ENCODE measurements around the gene TCERG1L. TPM values are rescaled to one million over a fixed set of nuclear protein-coding genes. Genes with fewer than 3 reads are reported as not detected.

TCERG1L gene
- total and polyA plus RNA-seq, 2 experiments from 2014 or later, result not detected

DNA sequence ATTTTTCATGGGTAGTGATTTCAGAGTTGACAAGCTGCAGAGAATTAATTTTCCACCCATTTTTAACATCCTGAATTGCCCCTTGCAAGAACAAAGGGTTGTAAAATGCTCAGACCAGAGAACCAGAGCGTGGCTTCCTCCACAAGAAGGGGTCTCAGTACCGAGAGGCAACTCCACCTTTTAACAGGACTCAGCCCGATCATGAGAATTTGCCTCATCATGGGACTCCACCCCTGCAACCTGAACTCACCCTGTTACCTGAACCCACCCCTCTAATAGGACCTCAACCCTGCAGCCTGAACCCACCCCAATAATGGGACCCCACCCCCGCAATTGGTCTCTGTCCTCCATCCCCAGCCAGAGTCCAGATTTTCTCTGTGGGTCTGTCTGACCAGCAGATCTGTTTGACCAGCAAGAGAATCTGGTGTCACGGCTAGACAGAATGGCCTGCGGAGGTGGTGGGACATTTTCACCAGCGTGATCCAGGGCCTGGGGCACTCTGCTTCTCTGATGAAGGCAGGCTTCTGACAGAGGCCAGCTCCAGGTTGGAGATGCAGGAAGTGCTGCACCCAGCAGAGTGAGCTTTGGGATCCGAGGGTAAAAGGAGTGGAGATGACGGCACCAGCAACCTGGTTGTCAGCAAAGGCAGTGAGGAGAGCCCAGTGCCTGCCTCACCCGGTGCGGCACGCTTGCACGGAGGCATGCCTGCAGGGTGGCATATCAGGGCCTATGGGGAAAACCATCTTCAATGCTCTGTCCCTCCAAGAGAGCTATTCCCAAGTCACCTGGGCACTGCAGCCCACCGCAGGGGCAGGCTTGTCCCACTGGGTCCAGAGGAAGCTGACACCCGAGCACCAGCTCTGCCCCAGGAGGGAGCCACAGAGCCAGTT lies 136.6 kb downstream of the TCERG1L start:
- Histone ChIP-seq H4K20me1 (ENCODE audit: insufficient read depth) (no peaks in the 10 kb centered on the region), H3K79me2 (ENCODE audit: insufficient read depth) (no peaks in the 10 kb centered on the region), H3K9me2 (ENCODE audit: insufficient read depth) (no peaks in the 10 kb centered on the region), H3K9me3 (ENCODE audit: low read depth) (no peaks in the 10 kb centered on the region), H3K27ac (no peak overlapping the region), H3K9ac (no peak overlapping the region), H3K4me1 (ENCODE audit: insufficient read depth) (no peaks in the 10 kb centered on the region), H2AFZ (no peak overlapping the region), H3F3A (ENCODE audit: insufficient read depth) (peaks cover 5% of the 10 kb centered on the region; the same call in 1 of the 2 replicates), H3K4me2 (ENCODE audit: unreplicated experiment) (no peak overlapping the region), H3K36me3 (ENCODE audit: low read depth) (no peaks in the 10 kb centered on the region), H3K27me3 (replicated peaks; ENCODE audit: insufficient read depth) (no peaks in the 10 kb centered on the region), H3K4me3 (no peak overlapping the region)
- WGBS, 2 experiments (ENCODE audit: low coverage in 1 of 2, low lambda C conversion rate in 2 of 2, missing lambda C conversion rate in 2 of 2), result 47 to 62% methylated on average over 14 to 15 of the region's 15 CpGs
- in situ Hi-C loops (cut with MboI), result no loop called here
- no peak for DNase-seq
- no peak for TF ChIP-seq EZH2 (IDR thresholded peaks at IDR 0.05; ENCODE audit: insufficient read depth, poor library complexity, severe bottlenecking)
- TF ChIP-seq EZH2phosphoT487 (IDR thresholded peaks at IDR 0.05; ENCODE audit: insufficient read depth, low read depth), result no peak

DNA sequence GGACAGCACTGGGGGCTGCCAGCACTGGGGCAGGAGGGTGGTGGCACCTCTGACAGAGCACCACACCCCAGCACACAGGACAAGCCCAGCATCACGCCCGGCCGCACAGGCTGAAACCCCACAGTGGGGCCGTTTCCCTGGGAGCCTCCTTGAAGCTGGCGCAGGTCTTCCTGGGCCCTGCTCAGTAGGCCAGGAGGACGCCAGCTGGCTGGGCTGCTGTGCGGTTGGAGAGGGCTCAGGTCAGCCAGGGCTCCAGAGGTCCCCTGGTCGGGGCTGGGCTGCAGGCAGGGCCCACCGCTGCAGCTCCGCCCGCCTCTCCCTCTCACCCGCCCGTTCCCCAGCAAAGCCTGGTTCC lies 137.3 kb downstream of the TCERG1L start:
- no peak overlapping the region for H3K9ac ChIP-seq
- in situ Hi-C loops (cut with MboI), result no loop called here
- no peaks in the 10 kb centered on the region for H3K9me3 ChIP-seq (ENCODE audit: low read depth)
- H3F3A ChIP-seq (ENCODE audit: insufficient read depth), result peaks cover 5% of the 10 kb centered on the region; the same call in 1 of the 2 replicates
- no peaks in the 10 kb centered on the region for H3K36me3 ChIP-seq (ENCODE audit: low read depth)
- no peaks in the 10 kb centered on the region for H3K4me1 ChIP-seq (ENCODE audit: insufficient read depth)
- TF ChIP-seq EZH2phosphoT487 (IDR thresholded peaks at IDR 0.05; ENCODE audit: insufficient read depth, low read depth) (no peak), EZH2 (IDR thresholded peaks at IDR 0.05; ENCODE audit: insufficient read depth, poor library complexity, severe bottlenecking) (no peak)
- H3K27me3 ChIP-seq (replicated peaks; ENCODE audit: insufficient read depth), result no peaks in the 10 kb centered on the region
- H3K79me2 ChIP-seq (ENCODE audit: insufficient read depth), result no peaks in the 10 kb centered on the region
- no peak overlapping the region for H3K4me2 ChIP-seq (ENCODE audit: unreplicated experiment)
- WGBS, 2 experiments (ENCODE audit: low coverage in 1 of 2, low lambda C conversion rate in 2 of 2, missing lambda C conversion rate in 2 of 2), result 39 to 55% methylated on average over 11 to 13 of the region's 13 CpGs
- H4K20me1 ChIP-seq (ENCODE audit: insufficient read depth), result no peaks in the 10 kb centered on the region
- no peaks in the 10 kb centered on the region for H3K9me2 ChIP-seq (ENCODE audit: insufficient read depth)
- no peak overlapping the region for H3K27ac ChIP-seq
- no peak for DNase-seq
- H3K4me3 ChIP-seq, result no peak overlapping the region
- no peak overlapping the region for H2AFZ ChIP-seq

DNA sequence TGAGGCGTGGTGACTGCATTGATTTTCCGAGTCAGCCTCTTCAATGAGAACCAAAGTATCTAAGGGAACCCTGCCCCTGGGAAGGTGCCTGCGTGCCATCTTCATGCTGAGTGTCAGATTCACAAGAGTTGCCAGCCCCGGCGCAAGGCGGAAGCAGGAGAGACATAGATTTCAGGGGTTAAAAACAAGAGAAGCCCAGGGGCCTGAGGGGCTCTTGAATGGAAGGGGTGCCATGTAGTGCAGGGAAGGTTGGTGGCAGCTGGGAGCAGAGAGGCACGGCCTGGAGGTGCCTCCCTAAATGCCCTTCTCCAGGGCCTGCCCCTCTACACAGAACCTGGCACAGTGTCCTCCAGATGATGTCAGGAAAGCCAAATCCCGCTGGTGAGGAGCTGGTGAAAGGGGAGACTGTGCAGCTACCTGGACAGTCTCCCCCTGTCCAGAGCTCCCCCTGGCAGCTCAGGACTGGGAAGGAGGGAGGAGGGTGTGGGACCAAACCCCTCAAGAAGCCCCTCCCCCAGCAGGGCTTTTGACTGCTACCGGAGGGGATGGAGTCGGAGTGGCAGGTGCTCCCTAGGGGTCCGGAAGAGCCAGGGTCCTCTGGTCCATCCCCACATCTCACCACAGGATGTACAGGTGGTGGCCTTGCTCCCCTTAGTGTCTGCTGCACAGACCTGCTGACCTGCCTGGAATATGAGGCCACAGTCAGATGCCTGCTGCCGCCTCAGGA lies 137.9 kb downstream of the TCERG1L start:
- Histone ChIP-seq H3K9me2 (ENCODE audit: insufficient read depth) (no peaks in the 10 kb centered on the region), H4K20me1 (ENCODE audit: insufficient read depth) (no peaks in the 10 kb centered on the region), H3K4me1 (ENCODE audit: insufficient read depth) (no peaks in the 10 kb centered on the region), H3F3A (ENCODE audit: insufficient read depth) (peaks cover 5% of the 10 kb centered on the region; the same call in 1 of the 2 replicates), H3K9me3 (ENCODE audit: low read depth) (no peaks in the 10 kb centered on the region), H3K36me3 (ENCODE audit: low read depth) (no peaks in the 10 kb centered on the region), H3K27ac (no peak overlapping the region), H3K27me3 (replicated peaks; ENCODE audit: insufficient read depth) (no peaks in the 10 kb centered on the region), H3K4me2 (ENCODE audit: unreplicated experiment) (no peak overlapping the region), H3K4me3 (no peak overlapping the region), H3K79me2 (ENCODE audit: insufficient read depth) (no peaks in the 10 kb centered on the region), H2AFZ (no peak overlapping the region), H3K9ac (no peak overlapping the region)
- in situ Hi-C loops (cut with MboI), result no loop called here
- 48 to 54% methylated on average over 12 of the region's 12 CpGs for WGBS, 2 experiments (ENCODE audit: low coverage in 1 of 2, low lambda C conversion rate in 2 of 2, missing lambda C conversion rate in 2 of 2)
- TF ChIP-seq EZH2 (IDR thresholded peaks at IDR 0.05; ENCODE audit: insufficient read depth, poor library complexity, severe bottlenecking) (no peak), EZH2phosphoT487 (IDR thresholded peaks at IDR 0.05; ENCODE audit: insufficient read depth, low read depth) (no peak)
- no peak for DNase-seq

DNA sequence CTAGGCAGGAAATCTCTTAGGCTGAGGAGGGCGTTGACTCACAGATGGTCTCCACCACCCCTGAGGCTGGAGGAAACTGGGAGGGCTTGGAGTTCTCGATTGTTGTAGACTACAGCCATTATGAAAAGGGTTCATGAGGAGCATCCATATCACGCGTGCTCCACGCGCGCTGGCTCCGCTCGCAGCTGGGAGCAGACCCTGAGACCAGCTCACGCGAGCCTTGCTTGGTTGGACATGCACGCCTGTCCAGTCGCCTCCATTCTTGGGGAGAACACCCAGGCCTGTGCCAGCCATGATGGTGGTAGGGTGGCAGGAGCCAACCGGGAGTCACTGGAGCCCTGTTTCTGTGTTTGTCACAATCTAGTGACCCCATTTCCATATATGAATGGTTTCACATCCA lies 139.1 kb downstream of the TCERG1L start:
- H3K4me2 ChIP-seq (ENCODE audit: unreplicated experiment), result no peak overlapping the region
- no peak overlapping the region for H3K27ac ChIP-seq
- no peaks in the 10 kb centered on the region for H3K27me3 ChIP-seq (replicated peaks; ENCODE audit: insufficient read depth)
- no peak for DNase-seq
- H3K9ac ChIP-seq, result no peak overlapping the region
- in situ Hi-C loops (cut with MboI), result no loop called here
- H3K79me2 ChIP-seq (ENCODE audit: insufficient read depth), result no peaks in the 10 kb centered on the region
- H4K20me1 ChIP-seq (ENCODE audit: insufficient read depth), result no peaks in the 10 kb centered on the region
- no peaks in the 10 kb centered on the region for H3K4me1 ChIP-seq (ENCODE audit: insufficient read depth)
- no peak overlapping the region for H2AFZ ChIP-seq
- H3K9me2 ChIP-seq (ENCODE audit: insufficient read depth), result no peaks in the 10 kb centered on the region
- no peaks in the 10 kb centered on the region for H3K36me3 ChIP-seq (ENCODE audit: low read depth)
- no peaks in the 10 kb centered on the region for H3K9me3 ChIP-seq (ENCODE audit: low read depth)
- no peak overlapping the region for H3K4me3 ChIP-seq
- peaks cover 5% of the 10 kb centered on the region; the same call in 1 of the 2 replicates for H3F3A ChIP-seq (ENCODE audit: insufficient read depth)
- TF ChIP-seq EZH2phosphoT487 (IDR thresholded peaks at IDR 0.05; ENCODE audit: insufficient read depth, low read depth), result no peak
- TF ChIP-seq EZH2 (IDR thresholded peaks at IDR 0.05; ENCODE audit: insufficient read depth, poor library complexity, severe bottlenecking), result no peak
- 63 to 68% methylated on average over 12 to 14 of the region's 14 CpGs for WGBS, 2 experiments (ENCODE audit: low coverage in 1 of 2, low lambda C conversion rate in 2 of 2, missing lambda C conversion rate in 2 of 2)
